Measurements from ENCODE around the gene TDRD10.
A peak's percentile ranks its signal among the peaks of the same experiment; 100 is the strongest.
"Not testable (repeated sequence)": the region's sequence is repeated elsewhere in the genome, so short reads cannot be mapped to it uniquely, and the experiment has no call there.

The TDRD10 gene

GRCh38 chr1:154517661-154518060, 15.6 kb downstream of the TDRD10 start:
- DNase-seq = no peak

- no peak for DNase-seq
Measured at GRCh38 chr1:154519591-154519991, 17.6 kb downstream of the TDRD10 start.

- DNase-seq = peak; percentile 73 to 79 (median 76)
Measured at GRCh38 chr1:154520333-154520732, 18.3 kb downstream of the TDRD10 start.

- no peak for DNase-seq
Measured at GRCh38 chr1:154521695-154522094, 19.7 kb downstream of the TDRD10 start.

GRCh38 chr1:154524881-154525280, 22.9 kb downstream of the TDRD10 start:
- peak in 2 of 3 donors; percentile 8 to 11 for DNase-seq

GRCh38 chr1:154527192-154527591, 25.2 kb downstream of the TDRD10 start:
- DNase-seq = no peak

DNA sequence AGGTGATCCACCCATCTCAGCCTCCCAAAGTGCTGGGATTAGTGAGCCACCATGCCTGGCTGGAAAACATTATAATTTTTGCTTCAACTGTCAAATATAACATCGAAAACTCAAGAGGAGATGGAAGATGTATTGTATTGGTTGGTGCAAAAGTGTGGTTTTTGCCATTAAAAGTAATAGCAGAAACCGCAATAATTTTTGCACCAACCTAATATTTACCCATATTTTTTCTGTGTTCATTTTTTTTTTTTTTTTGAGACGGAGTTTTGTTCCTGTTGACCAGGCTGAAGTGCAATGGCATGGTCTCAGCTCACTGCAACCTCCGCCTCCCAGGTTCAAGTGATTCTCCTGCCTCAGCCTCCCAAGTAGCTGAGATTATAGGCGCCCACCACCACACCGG, 27.3 kb downstream of the TDRD10 start:
- no peak for DNase-seq

DNA sequence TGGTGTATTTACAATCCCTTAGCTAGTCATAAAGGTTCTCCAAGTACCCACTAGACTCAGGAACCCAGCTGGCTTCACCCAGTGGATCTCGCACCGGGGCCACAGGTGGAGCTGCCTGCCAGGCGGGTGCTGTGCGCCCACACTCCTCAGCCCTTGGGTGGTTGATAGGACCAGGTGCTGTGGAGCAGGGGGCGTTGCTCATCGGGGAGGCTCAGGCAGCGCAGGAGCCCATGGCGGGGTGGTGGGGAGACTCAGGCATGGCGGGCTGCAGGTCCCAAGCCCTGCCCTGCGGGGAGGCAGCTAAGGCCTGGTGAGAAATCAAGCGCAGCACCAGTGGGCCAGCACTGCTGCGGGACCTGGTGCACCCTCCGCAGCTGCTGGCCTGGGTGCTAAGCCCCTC, 29.9 kb downstream of the TDRD10 start:
- not testable (repeated sequence) for DNase-seq

GRCh38 chr1:154533952-154534844, 32.2 kb downstream of the TDRD10 start:
- DNase-seq = no peak

DNA sequence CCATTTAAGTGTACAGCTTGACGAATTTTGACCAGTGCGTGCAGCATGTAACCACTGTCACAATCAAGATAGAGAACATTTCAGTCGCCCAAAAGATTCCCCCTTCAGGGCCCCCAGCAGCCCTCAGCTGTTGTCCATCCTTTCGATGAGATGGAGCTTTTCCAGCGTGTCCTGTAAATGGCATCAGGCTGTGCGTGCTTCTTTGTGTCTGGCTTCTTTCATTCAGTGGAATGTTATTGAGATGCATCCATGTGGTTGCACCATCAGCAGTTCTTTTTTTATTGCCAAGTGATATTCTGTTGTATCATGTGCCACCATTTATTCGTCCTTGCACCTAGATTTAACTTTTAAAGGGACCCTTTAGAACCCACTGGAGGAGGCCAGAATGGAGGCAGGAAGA, 34.6 kb downstream of the TDRD10 start:
- no peak for DNase-seq

GRCh38 chr1:154539486-154540483, 37.8 kb downstream of the TDRD10 start:
- no peak for DNase-seq

- DNase-seq = no peak
Measured at GRCh38 chr1:154541231-154541630, 39.2 kb downstream of the TDRD10 start.

DNA sequence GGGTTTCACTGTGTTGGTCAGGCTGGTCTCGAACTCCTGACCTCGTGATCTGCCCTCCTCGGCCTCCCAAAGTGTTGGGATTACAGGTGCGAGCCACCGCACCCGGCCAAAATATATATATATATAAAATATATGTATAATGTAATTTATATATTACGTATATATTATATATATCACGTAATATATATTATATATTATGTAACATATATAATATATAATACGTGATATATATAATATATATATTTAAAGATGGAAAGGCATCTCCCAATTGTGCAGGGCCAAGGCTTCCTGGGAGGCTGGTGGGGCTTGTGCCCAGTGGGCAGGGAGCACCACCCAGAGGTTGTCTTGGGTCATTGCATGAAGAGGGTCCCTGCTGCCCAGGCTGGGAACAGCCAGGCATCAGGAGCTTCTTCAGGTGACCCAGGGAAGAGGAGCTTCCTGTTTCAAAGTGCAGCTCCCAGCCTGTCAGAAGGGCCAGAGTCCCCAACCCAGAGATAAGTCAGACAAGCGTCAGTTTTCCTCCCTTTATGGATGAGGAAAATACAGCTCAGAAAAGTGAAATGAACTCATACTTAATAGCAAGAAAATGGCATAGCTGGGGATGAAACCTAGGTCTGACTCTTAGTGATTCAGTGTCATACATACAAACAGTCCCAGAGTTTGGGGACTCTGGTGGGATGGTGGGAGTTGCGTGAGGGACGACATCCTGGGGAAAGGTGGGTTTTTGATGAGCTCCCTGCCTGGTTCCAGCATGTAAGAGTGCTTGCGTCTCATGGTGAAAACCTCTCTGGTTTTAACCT, 44.4 kb downstream of the TDRD10 start:
- peak; percentile 77 to 87 (median 81) for DNase-seq

- DNase-seq = no peak
Measured at GRCh38 chr1:154547105-154547732, 45.2 kb downstream of the TDRD10 start.

DNA sequence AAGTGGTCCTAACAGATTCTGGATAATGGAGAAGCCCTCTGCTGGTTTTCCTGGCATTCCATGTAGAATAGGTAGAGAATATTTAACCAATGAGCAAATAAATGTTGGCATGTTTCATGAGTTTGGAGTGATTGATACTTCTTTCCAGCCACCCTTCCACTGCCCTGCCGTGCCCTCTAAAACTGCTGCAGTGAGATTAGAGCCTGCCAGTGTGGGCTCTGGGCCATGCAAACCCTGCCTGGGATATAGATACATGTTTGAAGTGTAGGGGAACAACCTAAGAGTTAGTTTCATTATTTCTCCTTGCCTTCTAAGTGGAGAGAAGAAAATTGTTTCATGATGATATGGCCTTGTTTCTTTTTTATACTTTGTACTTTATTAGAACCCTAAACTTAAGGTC, 46.0 kb downstream of the TDRD10 start:
- DNase-seq = no peak

- no peak for DNase-seq
Measured at GRCh38 chr1:154549202-154549770, 47.3 kb downstream of the TDRD10 start.

GRCh38 chr1:154550070-154550469, 48.1 kb downstream of the TDRD10 start:
- no peak for DNase-seq

DNA sequence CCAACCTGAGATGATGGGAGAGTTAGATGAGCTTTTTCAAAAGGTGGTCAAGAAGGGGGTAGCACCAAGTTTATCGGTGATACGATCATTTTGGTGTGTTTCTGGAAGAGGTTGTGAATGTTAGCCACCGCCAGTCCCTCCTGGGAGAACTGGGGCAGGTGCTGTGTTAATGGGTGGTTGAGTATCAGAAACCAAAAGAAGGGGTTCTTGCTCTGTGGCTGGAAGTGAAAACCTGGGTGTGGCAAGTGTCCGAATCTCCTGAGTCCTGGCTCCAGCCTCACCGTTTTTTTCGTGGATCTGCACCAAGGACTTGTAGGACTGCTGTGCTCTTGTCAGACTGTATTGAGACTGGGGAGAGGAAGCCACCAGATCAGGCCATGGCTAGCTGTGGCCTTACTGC, 48.6 kb downstream of the TDRD10 start:
- DNase-seq = no peak

- no peak for DNase-seq
Measured at GRCh38 chr1:154551474-154551873, 49.5 kb downstream of the TDRD10 start.

DNA sequence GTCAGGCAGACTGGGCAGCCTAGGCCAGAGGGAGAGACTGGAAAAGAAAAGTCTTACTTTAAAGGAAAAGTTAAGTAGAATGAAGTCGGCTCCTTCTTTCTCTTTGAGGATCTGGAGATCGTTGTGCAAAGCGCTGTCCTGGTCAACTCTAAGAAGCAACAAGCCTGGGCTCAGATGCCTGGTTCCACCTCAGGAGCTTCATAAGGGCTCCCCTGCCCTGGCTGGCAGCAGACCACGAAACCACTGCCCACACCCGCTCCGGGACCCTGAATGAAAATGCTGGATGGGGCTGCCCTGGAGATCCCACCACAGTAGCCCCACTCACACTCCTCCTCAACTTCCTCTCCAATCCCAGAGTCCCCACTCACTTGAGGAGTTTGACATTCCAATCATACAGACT, 50.0 kb downstream of the TDRD10 start:
- no peak for DNase-seq

Measured in suppressor macrophage treated with lipopolysaccharide for 1 hour (primary cell).